Neural progenitor cell (in vitro differentiated cells): Measurements from ENCODE around the gene TRA2B. TPM values are rescaled to one million over a fixed set of nuclear protein-coding genes. Genes with fewer than 3 reads are reported as not detected.

Experiments used
- DNase-seq: peaks from one replicate; pipeline ENCODE4 v3.0.0-alpha.2; 2016; ENCODE audit warnings: low spot score
- H2AFZ ChIP-seq: fragments of 200-600 bp; sonication (generic); replicated peaks from 2 replicates; pipeline ENCODE4 v1.6.1; 2016; ENCODE audit warnings: antibody characterized with exemption
- H3F3A ChIP-seq: fragments of 200-600 bp; sonication (generic); 2 replicates; pipeline ENCODE4 v1.6.1; 2016; ENCODE audit warnings: antibody characterized with exemption, low read depth
- H3K27ac ChIP-seq: fragments of 200-600 bp; sonication (generic); 2 replicates; pipeline ENCODE4 v1.5.1; 2016; ENCODE audit warnings: mild to moderate bottlenecking
- H3K27me3 ChIP-seq: fragments of 200-600 bp; sonication (generic); 2 replicates; pipeline ENCODE4 v1.6.1; 2016; ENCODE audit warnings: mild to moderate bottlenecking, moderate library complexity
- H3K36me3 ChIP-seq: fragments of 200-600 bp; sonication (generic); 2 replicates; pipeline ENCODE4 v1.5.1; 2016
- H3K4me1 ChIP-seq: fragments of 200-600 bp; sonication (generic); 2 replicates; pipeline ENCODE4 v1.6.1; 2016; ENCODE audit warnings: mixed run types
- H3K4me2 ChIP-seq: fragments of 200-600 bp; sonication (generic); 2 replicates; pipeline ENCODE4 v1.6.1; 2016
- H3K4me3 ChIP-seq: fragments of 200-600 bp; sonication (generic); 2 replicates; pipeline ENCODE4 v1.5.1; 2016
- H3K79me2 ChIP-seq: fragments of 200-600 bp; sonication (generic); 2 replicates; pipeline ENCODE4 v1.6.1; 2016; ENCODE audit warnings: low read depth
- H3K9ac ChIP-seq: fragments of 200-600 bp; sonication (generic); 2 replicates; pipeline ENCODE4 v1.6.1; 2016
- H3K9me3 ChIP-seq: fragments of 200-600 bp; sonication (generic); 2 replicates; pipeline ENCODE4 v1.5.1; 2016; ENCODE audit warnings: low read depth
- H4K20me1 ChIP-seq: fragments of 200-600 bp; sonication (generic); 2 replicates; pipeline ENCODE4 v1.6.1; 2016; ENCODE audit warnings: low read depth
- H3K27ac Mint-ChIP-seq: 3 replicates; pipeline ENCODE4 v1.8.0; 2021; ENCODE audit warnings: mixed read lengths
- H3K27me3 Mint-ChIP-seq: 2 replicates; pipeline ENCODE4 v1.8.0; 2022; ENCODE audit warnings: low read depth, mild to moderate bottlenecking, inconsistent platforms, moderate library complexity, mixed read lengths; ENCODE audit not compliant: insufficient read depth
- H3K36me3 Mint-ChIP-seq: 3 replicates; pipeline ENCODE4 v1.8.0; 2021; ENCODE audit warnings: mixed read lengths
- H3K4me1 Mint-ChIP-seq: 3 replicates; pipeline ENCODE4 v1.8.0; 2021; ENCODE audit warnings: mixed read lengths
- H3K4me3 Mint-ChIP-seq: 3 replicates; pipeline ENCODE4 v1.8.0; 2021; ENCODE audit warnings: mild to moderate bottlenecking, moderate library complexity, mixed read lengths
- H3K9me3 Mint-ChIP-seq: 3 replicates; pipeline ENCODE4 v1.8.0; 2020; ENCODE audit warnings: mixed read lengths
- CTCF ChIP-seq: fragments of 200-600 bp; sonication (generic); IDR thresholded peaks from 2 replicates; pipeline ENCODE4 v1.5.1; 2017; ENCODE audit warnings: antibody characterized with exemption, mild to moderate bottlenecking
- EZH2 ChIP-seq: fragments of 200-600 bp; sonication (generic); IDR thresholded peaks from 2 replicates; pipeline ENCODE4 v1.6.1; 2017; ENCODE audit warnings: antibody characterized with exemption, mild to moderate bottlenecking, moderate library complexity
- EZH2phosphoT487 ChIP-seq: fragments of 200-600 bp; sonication (generic); IDR thresholded peaks from 2 replicates; pipeline ENCODE4 v1.6.1; 2017; ENCODE audit warnings: antibody characterized with exemption
- total RNA-seq: library from RNA; depleted of rRNA; stranded (reverse); fragments of >200 nt; gene quantifications from 2 replicates; pipeline ENCODE4 v1.2.3, GENCODE V29; 2015; ENCODE audit warnings: low replicate concordance

Gene TRA2B
- total RNA-seq, 1 donor from 2014 or later, result 431 TPM

- TF ChIP-seq EZH2 (no peak), EZH2phosphoT487 (no peak), CTCF (no peak)
- no peak overlapping the region for H3K9ac ChIP-seq
- H3K4me2 ChIP-seq, result peak overlapping the region; percentile 89
- peaks cover 12% of the 10 kb centered on the region for H3K36me3 ChIP-seq
- H3F3A ChIP-seq, result peaks cover 25% of the 10 kb centered on the region
- no peaks in the 10 kb centered on the region for H3K9me3 ChIP-seq
- H3K4me1 ChIP-seq, result peaks cover 89% of the 10 kb centered on the region
- peaks cover 100% of the 10 kb centered on the region for H3K79me2 ChIP-seq
- H3K27ac Mint-ChIP-seq, result no peak overlapping the region
- peaks cover 100% of the 10 kb centered on the region for H4K20me1 ChIP-seq
- no peaks in the 10 kb centered on the region for H3K27me3 Mint-ChIP-seq
- no peak overlapping the region for H2AFZ ChIP-seq
- peaks cover 34% of the 10 kb centered on the region for H3K36me3 Mint-ChIP-seq
- no peak overlapping the region for H3K4me3 Mint-ChIP-seq
- H3K27ac ChIP-seq, result peak overlapping the region; percentile 19
- peak; percentile 23 for DNase-seq
- H3K27me3 ChIP-seq, result no peaks in the 10 kb centered on the region
- no peaks in the 10 kb centered on the region for H3K9me3 Mint-ChIP-seq
- H3K4me1 Mint-ChIP-seq, result peaks cover 80% of the 10 kb centered on the region
- H3K4me3 ChIP-seq, result peak overlapping the region; percentile 89
These were observed 8.3 kb downstream of the TRA2B start for GRCh38 chr3:185929192-185930151.

- Mint-ChIP-seq H3K4me1 (peaks cover 73% of the 10 kb centered on the region), H3K36me3 (peaks cover 41% of the 10 kb centered on the region), H3K27ac (no peak overlapping the region), H3K9me3 (no peaks in the 10 kb centered on the region), H3K27me3 (no peaks in the 10 kb centered on the region), H3K4me3 (no peak overlapping the region)
- no peak overlapping the region for H3K9ac ChIP-seq
- no peak overlapping the region for H2AFZ ChIP-seq
- H3K27ac ChIP-seq, result peak overlapping the region; percentile 19
- no peaks in the 10 kb centered on the region for H3K27me3 ChIP-seq
- H3K4me1 ChIP-seq, result peaks cover 84% of the 10 kb centered on the region
- H3K4me2 ChIP-seq, result peak overlapping the region; percentile 89
- peaks cover 14% of the 10 kb centered on the region for H3K36me3 ChIP-seq
- H3K79me2 ChIP-seq, result peaks cover 100% of the 10 kb centered on the region
- peaks cover 100% of the 10 kb centered on the region for H4K20me1 ChIP-seq
- peak; percentile 37 for DNase-seq
- peak overlapping the region; percentile 89 for H3K4me3 ChIP-seq
- peaks cover 27% of the 10 kb centered on the region for H3F3A ChIP-seq
- TF ChIP-seq CTCF, result no peak
- no peak for TF ChIP-seq EZH2
- no peak for TF ChIP-seq EZH2phosphoT487
- H3K9me3 ChIP-seq, result no peaks in the 10 kb centered on the region
These were observed 9.3 kb downstream of the TRA2B start for GRCh38 chr3:185928496-185928895.

- H3K36me3 Mint-ChIP-seq, result peaks cover 45% of the 10 kb centered on the region
- H3K4me1 ChIP-seq, result peaks cover 77% of the 10 kb centered on the region
- peaks cover 17% of the 10 kb centered on the region for H3K36me3 ChIP-seq
- H3K27ac Mint-ChIP-seq, result no peak overlapping the region
- peaks cover 66% of the 10 kb centered on the region for H3K4me1 Mint-ChIP-seq
- no peak for DNase-seq
- no peaks in the 10 kb centered on the region for H3K27me3 Mint-ChIP-seq
- H3K4me3 Mint-ChIP-seq, result no peak overlapping the region
- H3K79me2 ChIP-seq, result peaks cover 100% of the 10 kb centered on the region
- H3K9ac ChIP-seq, result no peak overlapping the region
- H3K4me3 ChIP-seq, result peak overlapping the region; percentile 89
- H3K4me2 ChIP-seq, result peak overlapping the region; percentile 89
- peaks cover 30% of the 10 kb centered on the region for H3F3A ChIP-seq
- H4K20me1 ChIP-seq, result peaks cover 100% of the 10 kb centered on the region
- H3K27me3 ChIP-seq, result no peaks in the 10 kb centered on the region
- no peak for TF ChIP-seq EZH2
- TF ChIP-seq CTCF, result no peak
- no peak for TF ChIP-seq EZH2phosphoT487
- H3K27ac ChIP-seq, result peak overlapping the region; percentile 19
- no peaks in the 10 kb centered on the region for H3K9me3 ChIP-seq
- H3K9me3 Mint-ChIP-seq, result no peaks in the 10 kb centered on the region
- no peak overlapping the region for H2AFZ ChIP-seq
These were observed 10.2 kb downstream of the TRA2B start for GRCh38 chr3:185927501-185928200.
